WTC11 (cell line): ENCODE data around the gene PAK5. TPM values are rescaled to one million over a fixed set of nuclear protein-coding genes. Genes with fewer than 3 reads are reported as not detected.

Source experiments
- ATAC-seq: fragments of 200-7000 bp; cut with Tn5 transposase; 2 replicates; pipeline ENCODE4 v1.10.0; 2021; ENCODE audit warnings: mild to moderate bottlenecking, moderate library complexity
- CTCF ChIA-PET: fragments of 300-600 bp; sonication (Branson Sonifier 250); formaldehyde crosslinking; loops from one replicate; lab custom pipeline; 2021; ENCODE audit warnings: antibody characterized with exemption; lab: Charles Lee
- POLR2A ChIA-PET: fragments of 350-600 bp; sonication (Branson Sonifier 250); formaldehyde crosslinking; loops from one replicate; lab custom pipeline; 2021; ENCODE audit warnings: antibody characterized with exemption; lab: Charles Lee
- DNase-seq: peaks from one replicate; pipeline ENCODE4 v3.0.0; 2021; ENCODE audit warnings: low spot score
- H3K27ac Mint-ChIP-seq: 2 replicates; pipeline ENCODE4 v1.8.0; 2021; ENCODE audit warnings: mixed read lengths
- H3K27me3 Mint-ChIP-seq: 2 replicates; pipeline ENCODE4 v1.8.0; 2021; ENCODE audit warnings: low read depth, mild to moderate bottlenecking, moderate library complexity, mixed read lengths
- H3K36me3 Mint-ChIP-seq: 2 replicates; pipeline ENCODE4 v1.8.0; 2021; ENCODE audit warnings: mixed read lengths
- H3K4me1 Mint-ChIP-seq: 2 replicates; pipeline ENCODE4 v1.8.0; 2022; ENCODE audit warnings: mixed read lengths
- H3K4me3 Mint-ChIP-seq: 2 replicates; pipeline ENCODE4 v1.8.0; 2021; ENCODE audit warnings: mild to moderate bottlenecking, moderate library complexity, mixed read lengths
- H3K9me3 Mint-ChIP-seq: 2 replicates; pipeline ENCODE4 v1.8.0; 2021; ENCODE audit warnings: mixed read lengths
- CREM ChIP-seq: sonication (generic); formaldehyde crosslinking; IDR thresholded peaks from 2 replicates; pipeline ENCODE4 v1.8.1; 2022; ENCODE audit warnings: mild to moderate bottlenecking, missing genetic modification reagents, moderate library complexity
- FOXK1 ChIP-seq: sonication (generic); formaldehyde crosslinking; IDR thresholded peaks from 2 replicates; pipeline ENCODE4 v1.8.0; 2022; ENCODE audit warnings: mild to moderate bottlenecking, moderate library complexity, missing genetic modification reagents
- HMGA2 ChIP-seq: fragments of 250-450 bp; sonication (Bioruptor Pico); IDR thresholded peaks from 2 replicates; pipeline ENCODE4 v1.4.0; 2021; ENCODE audit warnings: mild to moderate bottlenecking, moderate library complexity
- MXD4 ChIP-seq: fragments of 250-450 bp; sonication (Bioruptor Pico); IDR thresholded peaks from 2 replicates; pipeline ENCODE4 v1.8.0; 2021; ENCODE audit warnings: mild to moderate bottlenecking, moderate library complexity, borderline replicate concordance
- NFE2L1 ChIP-seq: sonication (generic); formaldehyde crosslinking; IDR thresholded peaks from 2 replicates; pipeline ENCODE4 v1.8.1; 2023; ENCODE audit warnings: missing genetic modification reagents
- NR2C2 ChIP-seq: sonication (generic); formaldehyde crosslinking; IDR thresholded peaks from 2 replicates; pipeline ENCODE4 v1.8.0; 2022; ENCODE audit warnings: mild to moderate bottlenecking, missing genetic modification reagents
- SOX15 ChIP-seq: fragments of 250-450 bp; sonication (Bioruptor Pico); IDR thresholded peaks from 2 replicates; pipeline ENCODE4 v1.9.0; 2021; ENCODE audit warnings: mild to moderate bottlenecking
- ZNF263 ChIP-seq: sonication (generic); formaldehyde crosslinking; IDR thresholded peaks from 2 replicates; pipeline ENCODE4 v1.8.1; 2022; ENCODE audit warnings: low read depth, mild to moderate bottlenecking, moderate library complexity, missing genetic modification reagents
- ZNF423 ChIP-seq: fragments of 250-450 bp; sonication (Bioruptor Pico); IDR thresholded peaks from 2 replicates; pipeline ENCODE4 v2.1.2; 2022; ENCODE audit warnings: mild to moderate bottlenecking, moderate library complexity
- total RNA-seq: library from RNA; stranded (reverse); gene quantifications from 3 replicates; pipeline ENCODE4 v1.2.3, GENCODE V29; 2021
- TF ChIP-seq, protein P1 (sequence below): fragments of 200-600 bp; IDR thresholded peaks from 2 replicates; pipeline ENCODE4 v1.8.0; 2022; ENCODE audit warnings: antibody characterized with exemption
- TF ChIP-seq, protein P2 (sequence below): sonication (generic); formaldehyde crosslinking; IDR thresholded peaks from 2 replicates; pipeline ENCODE4 v1.8.1; 2022; ENCODE audit warnings: mild to moderate bottlenecking, missing genetic modification reagents, moderate library complexity, borderline replicate concordance
- TF ChIP-seq, protein P3 (sequence below): sonication (generic); formaldehyde crosslinking; IDR thresholded peaks from 2 replicates; pipeline ENCODE4 v1.8.0; 2022; ENCODE audit warnings: mild to moderate bottlenecking, missing genetic modification reagents
- TF ChIP-seq, protein P4 (sequence below): sonication (generic); formaldehyde crosslinking; IDR thresholded peaks from 2 replicates; pipeline ENCODE4 v1.8.1; 2023; ENCODE audit warnings: mild to moderate bottlenecking, missing genetic modification reagents
- TF ChIP-seq, protein P5 (sequence below): fragments of 250-450 bp; sonication (Bioruptor Pico); IDR thresholded peaks from 2 replicates; pipeline ENCODE4 v1.9.0; 2021; ENCODE audit warnings: mild to moderate bottlenecking
- TF ChIP-seq, protein P6 (sequence below): sonication (generic); formaldehyde crosslinking; IDR thresholded peaks from 2 replicates; pipeline ENCODE4 v1.8.1; 2023; ENCODE audit warnings: mild to moderate bottlenecking, missing genetic modification reagents, borderline replicate concordance
- TF ChIP-seq, protein P7 (sequence below): sonication (generic); formaldehyde crosslinking; IDR thresholded peaks from 2 replicates; pipeline ENCODE4 v1.8.1; 2022; ENCODE audit warnings: low read depth, missing genetic modification reagents, borderline replicate concordance

Gene PAK5
- total RNA-seq, 1 experiment from 2014 or later, result 0.31 TPM

DNA sequence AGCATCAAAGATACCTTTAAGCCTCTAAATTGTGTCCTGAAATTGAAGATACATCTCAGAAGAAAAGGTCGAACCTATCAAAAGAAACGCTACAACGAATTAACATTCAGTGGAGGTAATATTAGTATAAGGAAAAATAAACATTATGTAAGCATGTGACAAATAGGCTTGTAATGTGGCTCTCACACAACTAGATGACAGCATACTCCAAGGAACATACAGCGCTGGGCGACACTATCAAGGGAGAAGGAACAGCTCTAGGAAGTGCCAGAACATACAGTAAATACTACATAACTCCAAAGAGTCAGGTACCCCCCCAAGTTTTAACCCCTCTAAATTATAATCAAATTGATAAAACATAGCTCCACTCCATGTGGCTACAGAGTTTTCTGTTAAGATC lies 220.9 kb downstream of the PAK5 start:
- CTCF ChIA-PET, result interaction anchor here (0.6 to 3.4 kb wide), 54 partner anchors 7 to 919 kb away, joined by 3 to 48 read pairs (median 8); partner anchors contain the start of genes ANKEF1, PAK5 and SNAP25
- peak; percentile 43 for DNase-seq

DNA sequence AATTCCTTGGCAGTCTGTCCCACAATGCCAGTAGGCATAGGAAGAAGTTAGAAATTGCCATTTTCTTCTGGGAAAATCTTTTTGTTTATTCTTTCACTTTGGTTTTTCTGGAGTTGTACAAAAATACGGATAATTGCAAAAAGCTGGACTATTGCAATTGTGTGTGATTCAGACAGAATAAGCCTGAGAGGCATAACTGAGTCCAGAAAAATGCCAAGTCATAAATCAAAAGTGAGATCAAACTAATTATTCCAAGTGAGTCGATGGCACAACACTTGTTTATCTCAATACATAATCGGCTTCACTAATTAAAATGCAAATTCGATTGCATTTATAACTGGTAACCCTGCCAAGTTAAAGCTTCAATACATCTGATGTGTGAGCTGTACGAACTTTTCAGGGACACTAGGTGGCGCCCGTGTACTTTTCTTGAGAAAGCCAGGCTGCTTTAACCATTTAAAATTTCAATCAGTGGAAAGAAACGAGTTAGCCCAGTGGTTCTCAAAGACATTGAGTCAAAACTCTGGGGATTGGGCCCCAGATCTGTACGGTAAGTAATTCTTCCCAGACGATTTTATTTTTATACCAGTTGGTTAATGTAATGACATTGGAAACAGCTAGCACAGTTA lies 221.9 kb downstream of the PAK5 start:
- Mint-ChIP-seq H3K4me1 (peaks cover 3% of the 10 kb centered on the region; the same call in 1 of the 2 replicates), H3K36me3 (no peaks in the 10 kb centered on the region), H3K9me3 (peaks cover 8% of the 10 kb centered on the region), H3K4me3 (no peak overlapping the region), H3K27ac (no peak overlapping the region), H3K27me3 (no peaks in the 10 kb centered on the region)
- DNase-seq (peak; percentile 61), ATAC-seq (peak; percentile 74)
- ChIA-PET POLR2A (interaction anchor here (0.7 kb wide), 1 partner anchor 303 kb away, joined by 7 read pairs; no protein-coding TSS in a partner anchor), CTCF (interaction anchor here (0.6 to 3.4 kb wide), 59 partner anchors 8 to 920 kb away, joined by 3 to 48 read pairs (median 6); partner anchors contain the start of genes ANKEF1, PAK5, SLX4IP and SNAP25)
- TF ChIP-seq CREM (CRISPR knock-in tag) (no peak), HMGA2 (no peak), ZNF423 (CRISPR knock-in tag) (no peak)
- TF ChIP-seq, protein P1, sequence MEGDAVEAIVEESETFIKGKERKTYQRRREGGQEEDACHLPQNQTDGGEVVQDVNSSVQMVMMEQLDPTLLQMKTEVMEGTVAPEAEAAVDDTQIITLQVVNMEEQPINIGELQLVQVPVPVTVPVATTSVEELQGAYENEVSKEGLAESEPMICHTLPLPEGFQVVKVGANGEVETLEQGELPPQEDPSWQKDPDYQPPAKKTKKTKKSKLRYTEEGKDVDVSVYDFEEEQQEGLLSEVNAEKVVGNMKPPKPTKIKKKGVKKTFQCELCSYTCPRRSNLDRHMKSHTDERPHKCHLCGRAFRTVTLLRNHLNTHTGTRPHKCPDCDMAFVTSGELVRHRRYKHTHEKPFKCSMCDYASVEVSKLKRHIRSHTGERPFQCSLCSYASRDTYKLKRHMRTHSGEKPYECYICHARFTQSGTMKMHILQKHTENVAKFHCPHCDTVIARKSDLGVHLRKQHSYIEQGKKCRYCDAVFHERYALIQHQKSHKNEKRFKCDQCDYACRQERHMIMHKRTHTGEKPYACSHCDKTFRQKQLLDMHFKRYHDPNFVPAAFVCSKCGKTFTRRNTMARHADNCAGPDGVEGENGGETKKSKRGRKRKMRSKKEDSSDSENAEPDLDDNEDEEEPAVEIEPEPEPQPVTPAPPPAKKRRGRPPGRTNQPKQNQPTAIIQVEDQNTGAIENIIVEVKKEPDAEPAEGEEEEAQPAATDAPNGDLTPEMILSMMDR, result peak; percentile 80
- TF ChIP-seq, protein P2, sequence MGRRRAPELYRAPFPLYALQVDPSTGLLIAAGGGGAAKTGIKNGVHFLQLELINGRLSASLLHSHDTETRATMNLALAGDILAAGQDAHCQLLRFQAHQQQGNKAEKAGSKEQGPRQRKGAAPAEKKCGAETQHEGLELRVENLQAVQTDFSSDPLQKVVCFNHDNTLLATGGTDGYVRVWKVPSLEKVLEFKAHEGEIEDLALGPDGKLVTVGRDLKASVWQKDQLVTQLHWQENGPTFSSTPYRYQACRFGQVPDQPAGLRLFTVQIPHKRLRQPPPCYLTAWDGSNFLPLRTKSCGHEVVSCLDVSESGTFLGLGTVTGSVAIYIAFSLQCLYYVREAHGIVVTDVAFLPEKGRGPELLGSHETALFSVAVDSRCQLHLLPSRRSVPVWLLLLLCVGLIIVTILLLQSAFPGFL, result no peak

More for the DNA sequence above, 220.9 kb downstream of the PAK5 start:
- Mint-ChIP-seq H3K27ac (no peak overlapping the region), H3K4me3 (no peak overlapping the region), H3K4me1 (peaks cover 4% of the 10 kb centered on the region), H3K36me3 (peaks cover 3% of the 10 kb centered on the region), H3K9me3 (peaks cover 15% of the 10 kb centered on the region), H3K27me3 (no peaks in the 10 kb centered on the region)
- peak; percentile 81 for ATAC-seq
- POLR2A ChIA-PET, result interaction anchor here (0.6 to 0.7 kb wide), 2 partner anchors 193 to 302 kb away, joined by 3 to 7 read pairs; no protein-coding TSS in a partner anchor
- TF ChIP-seq MXD4 (CRISPR knock-in tag), result no peak
- no peak for TF ChIP-seq FOXK1 (CRISPR knock-in tag)
- TF ChIP-seq, protein P3, sequence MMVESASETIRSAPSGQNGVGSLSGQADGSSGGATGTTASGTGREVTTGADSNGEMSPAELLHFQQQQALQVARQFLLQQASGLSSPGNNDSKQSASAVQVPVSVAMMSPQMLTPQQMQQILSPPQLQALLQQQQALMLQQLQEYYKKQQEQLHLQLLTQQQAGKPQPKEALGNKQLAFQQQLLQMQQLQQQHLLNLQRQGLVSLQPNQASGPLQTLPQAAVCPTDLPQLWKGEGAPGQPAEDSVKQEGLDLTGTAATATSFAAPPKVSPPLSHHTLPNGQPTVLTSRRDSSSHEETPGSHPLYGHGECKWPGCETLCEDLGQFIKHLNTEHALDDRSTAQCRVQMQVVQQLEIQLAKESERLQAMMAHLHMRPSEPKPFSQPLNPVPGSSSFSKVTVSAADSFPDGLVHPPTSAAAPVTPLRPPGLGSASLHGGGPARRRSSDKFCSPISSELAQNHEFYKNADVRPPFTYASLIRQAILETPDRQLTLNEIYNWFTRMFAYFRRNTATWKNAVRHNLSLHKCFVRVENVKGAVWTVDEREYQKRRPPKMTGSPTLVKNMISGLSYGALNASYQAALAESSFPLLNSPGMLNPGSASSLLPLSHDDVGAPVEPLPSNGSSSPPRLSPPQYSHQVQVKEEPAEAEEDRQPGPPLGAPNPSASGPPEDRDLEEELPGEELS, result no peak
- TF ChIP-seq, protein P4, sequence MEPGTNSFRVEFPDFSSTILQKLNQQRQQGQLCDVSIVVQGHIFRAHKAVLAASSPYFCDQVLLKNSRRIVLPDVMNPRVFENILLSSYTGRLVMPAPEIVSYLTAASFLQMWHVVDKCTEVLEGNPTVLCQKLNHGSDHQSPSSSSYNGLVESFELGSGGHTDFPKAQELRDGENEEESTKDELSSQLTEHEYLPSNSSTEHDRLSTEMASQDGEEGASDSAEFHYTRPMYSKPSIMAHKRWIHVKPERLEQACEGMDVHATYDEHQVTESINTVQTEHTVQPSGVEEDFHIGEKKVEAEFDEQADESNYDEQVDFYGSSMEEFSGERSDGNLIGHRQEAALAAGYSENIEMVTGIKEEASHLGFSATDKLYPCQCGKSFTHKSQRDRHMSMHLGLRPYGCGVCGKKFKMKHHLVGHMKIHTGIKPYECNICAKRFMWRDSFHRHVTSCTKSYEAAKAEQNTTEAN (CRISPR knock-in tag), result no peak
- TF ChIP-seq, protein P1, result no peak
- no peak for TF ChIP-seq NR2C2
- no peak for TF ChIP-seq ZNF263 (CRISPR knock-in tag)

DNA sequence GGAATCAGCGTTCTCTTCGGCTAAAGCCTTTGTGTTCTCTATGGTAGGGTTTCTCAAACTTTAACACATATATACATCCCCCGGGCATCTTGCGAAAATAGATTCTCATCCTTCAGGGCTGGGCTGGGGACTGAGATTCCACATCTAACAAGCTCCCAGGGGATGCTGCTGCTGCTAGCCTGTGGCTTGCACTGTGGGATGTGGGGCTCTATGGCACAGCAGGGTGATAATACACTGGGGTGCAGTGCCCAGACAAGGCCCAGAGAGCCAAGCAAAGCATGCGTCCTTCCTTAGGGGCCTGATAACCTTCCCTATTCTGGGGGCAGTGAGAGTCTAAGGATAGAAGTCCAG lies 222.4 kb downstream of the PAK5 start:
- Mint-ChIP-seq H3K36me3 (no peaks in the 10 kb centered on the region), H3K4me1 (peaks cover 3% of the 10 kb centered on the region; the same call in 1 of the 2 replicates), H3K27me3 (no peaks in the 10 kb centered on the region), H3K27ac (no peak overlapping the region), H3K4me3 (no peak overlapping the region), H3K9me3 (peaks cover 8% of the 10 kb centered on the region)
- CTCF ChIA-PET, result interaction anchor here (0.6 to 3.4 kb wide), 46 partner anchors 9 to 818 kb away, joined by 3 to 48 read pairs (median 8); partner anchors contain the start of genes ANKEF1, PAK5, SLX4IP and SNAP25
- POLR2A ChIA-PET, result no interaction called here
- ATAC-seq, result no peak
- no peak for DNase-seq
- TF ChIP-seq, protein P5, sequence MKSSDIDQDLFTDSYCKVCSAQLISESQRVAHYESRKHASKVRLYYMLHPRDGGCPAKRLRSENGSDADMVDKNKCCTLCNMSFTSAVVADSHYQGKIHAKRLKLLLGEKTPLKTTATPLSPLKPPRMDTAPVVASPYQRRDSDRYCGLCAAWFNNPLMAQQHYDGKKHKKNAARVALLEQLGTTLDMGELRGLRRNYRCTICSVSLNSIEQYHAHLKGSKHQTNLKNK (CRISPR knock-in tag), result no peak
- TF ChIP-seq, protein P6, sequence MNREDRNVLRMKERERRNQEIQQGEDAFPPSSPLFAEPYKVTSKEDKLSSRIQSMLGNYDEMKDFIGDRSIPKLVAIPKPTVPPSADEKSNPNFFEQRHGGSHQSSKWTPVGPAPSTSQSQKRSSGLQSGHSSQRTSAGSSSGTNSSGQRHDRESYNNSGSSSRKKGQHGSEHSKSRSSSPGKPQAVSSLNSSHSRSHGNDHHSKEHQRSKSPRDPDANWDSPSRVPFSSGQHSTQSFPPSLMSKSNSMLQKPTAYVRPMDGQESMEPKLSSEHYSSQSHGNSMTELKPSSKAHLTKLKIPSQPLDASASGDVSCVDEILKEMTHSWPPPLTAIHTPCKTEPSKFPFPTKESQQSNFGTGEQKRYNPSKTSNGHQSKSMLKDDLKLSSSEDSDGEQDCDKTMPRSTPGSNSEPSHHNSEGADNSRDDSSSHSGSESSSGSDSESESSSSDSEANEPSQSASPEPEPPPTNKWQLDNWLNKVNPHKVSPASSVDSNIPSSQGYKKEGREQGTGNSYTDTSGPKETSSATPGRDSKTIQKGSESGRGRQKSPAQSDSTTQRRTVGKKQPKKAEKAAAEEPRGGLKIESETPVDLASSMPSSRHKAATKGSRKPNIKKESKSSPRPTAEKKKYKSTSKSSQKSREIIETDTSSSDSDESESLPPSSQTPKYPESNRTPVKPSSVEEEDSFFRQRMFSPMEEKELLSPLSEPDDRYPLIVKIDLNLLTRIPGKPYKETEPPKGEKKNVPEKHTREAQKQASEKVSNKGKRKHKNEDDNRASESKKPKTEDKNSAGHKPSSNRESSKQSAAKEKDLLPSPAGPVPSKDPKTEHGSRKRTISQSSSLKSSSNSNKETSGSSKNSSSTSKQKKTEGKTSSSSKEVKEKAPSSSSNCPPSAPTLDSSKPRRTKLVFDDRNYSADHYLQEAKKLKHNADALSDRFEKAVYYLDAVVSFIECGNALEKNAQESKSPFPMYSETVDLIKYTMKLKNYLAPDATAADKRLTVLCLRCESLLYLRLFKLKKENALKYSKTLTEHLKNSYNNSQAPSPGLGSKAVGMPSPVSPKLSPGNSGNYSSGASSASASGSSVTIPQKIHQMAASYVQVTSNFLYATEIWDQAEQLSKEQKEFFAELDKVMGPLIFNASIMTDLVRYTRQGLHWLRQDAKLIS, result no peak
- TF ChIP-seq, protein P7, sequence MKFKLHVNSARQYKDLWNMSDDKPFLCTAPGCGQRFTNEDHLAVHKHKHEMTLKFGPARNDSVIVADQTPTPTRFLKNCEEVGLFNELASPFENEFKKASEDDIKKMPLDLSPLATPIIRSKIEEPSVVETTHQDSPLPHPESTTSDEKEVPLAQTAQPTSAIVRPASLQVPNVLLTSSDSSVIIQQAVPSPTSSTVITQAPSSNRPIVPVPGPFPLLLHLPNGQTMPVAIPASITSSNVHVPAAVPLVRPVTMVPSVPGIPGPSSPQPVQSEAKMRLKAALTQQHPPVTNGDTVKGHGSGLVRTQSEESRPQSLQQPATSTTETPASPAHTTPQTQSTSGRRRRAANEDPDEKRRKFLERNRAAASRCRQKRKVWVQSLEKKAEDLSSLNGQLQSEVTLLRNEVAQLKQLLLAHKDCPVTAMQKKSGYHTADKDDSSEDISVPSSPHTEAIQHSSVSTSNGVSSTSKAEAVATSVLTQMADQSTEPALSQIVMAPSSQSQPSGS (CRISPR knock-in tag), result no peak
- TF ChIP-seq NFE2L1 (no peak), SOX15 (CRISPR knock-in tag) (no peak)
